Measurements from ENCODE around the gene RGS7. TPM values are rescaled to one million over a fixed set of nuclear protein-coding genes. Genes with fewer than 3 reads are reported as not detected.
A peak's percentile ranks its signal among the peaks of the same experiment; 100 is the strongest.

The RGS7 gene
- total RNA-seq, 1 experiment from 2014 or later: 1.6 TPM

- no peak for DNase-seq (ENCODE audit: low read depth, low spot score)
- in situ Hi-C loops (cut with HindIII; ENCODE audit: low pct_unique_long_range_greater_than_20kb, low sequenced_read_pairs): no loop called here
Observed at GRCh38 chr1:241083285-241083684, 273.7 kb downstream of the RGS7 start.

GRCh38 chr1:241081473-241081872 lies 275.5 kb downstream of the RGS7 start:
- in situ Hi-C loops (cut with HindIII; ENCODE audit: low pct_unique_long_range_greater_than_20kb, low sequenced_read_pairs): no loop called here
- no peak for DNase-seq (ENCODE audit: low read depth, low spot score)

GRCh38 chr1:241079459-241079858 lies 277.5 kb downstream of the RGS7 start:
- in situ Hi-C loops (cut with HindIII; ENCODE audit: low pct_unique_long_range_greater_than_20kb, low sequenced_read_pairs): no loop called here

GRCh38 chr1:241079047-241079446 lies 278.0 kb downstream of the RGS7 start:
- no peak for DNase-seq (ENCODE audit: low read depth, low spot score)

More at GRCh38 chr1:241079459-241079858, 277.5 kb downstream of the RGS7 start:
- DNase-seq (ENCODE audit: low read depth, low spot score): no peak

GRCh38 chr1:241077386-241078147 lies 279.4 kb downstream of the RGS7 start:
- in situ Hi-C loops (cut with HindIII; ENCODE audit: low pct_unique_long_range_greater_than_20kb, low sequenced_read_pairs): no loop called here
- peak; percentile 2 for DNase-seq (ENCODE audit: low read depth, low spot score)

More at GRCh38 chr1:241079047-241079446, 278.0 kb downstream of the RGS7 start:
- in situ Hi-C loops (cut with HindIII; ENCODE audit: low pct_unique_long_range_greater_than_20kb, low sequenced_read_pairs): no loop called here

GRCh38 chr1:241074507-241074906 lies 282.5 kb downstream of the RGS7 start:
- no peak for DNase-seq (ENCODE audit: low read depth, low spot score)
- in situ Hi-C loops (cut with HindIII; ENCODE audit: low pct_unique_long_range_greater_than_20kb, low sequenced_read_pairs): no loop called here

- in situ Hi-C loops (cut with HindIII; ENCODE audit: low pct_unique_long_range_greater_than_20kb, low sequenced_read_pairs): no loop called here
- DNase-seq (ENCODE audit: low read depth, low spot score): no peak
Observed at GRCh38 chr1:241068359-241068758, 288.6 kb downstream of the RGS7 start.

GRCh38 chr1:241063276-241063675 lies 293.7 kb downstream of the RGS7 start:
- DNase-seq (ENCODE audit: low read depth, low spot score): no peak
- in situ Hi-C loops (cut with HindIII; ENCODE audit: low pct_unique_long_range_greater_than_20kb, low sequenced_read_pairs): no loop called here

GRCh38 chr1:241061062-241061461 lies 295.9 kb downstream of the RGS7 start:
- no peak for DNase-seq (ENCODE audit: low read depth, low spot score)
- in situ Hi-C loops (cut with HindIII; ENCODE audit: low pct_unique_long_range_greater_than_20kb, low sequenced_read_pairs): no loop called here

- in situ Hi-C loops (cut with HindIII; ENCODE audit: low pct_unique_long_range_greater_than_20kb, low sequenced_read_pairs): no loop called here
- DNase-seq (ENCODE audit: low read depth, low spot score): no peak
Observed at GRCh38 chr1:241048622-241049021, 308.4 kb downstream of the RGS7 start.

- in situ Hi-C loops (cut with HindIII; ENCODE audit: low pct_unique_long_range_greater_than_20kb, low sequenced_read_pairs): no loop called here
- DNase-seq (ENCODE audit: low read depth, low spot score): no peak
Observed at GRCh38 chr1:241045659-241046058, 311.3 kb downstream of the RGS7 start.

- DNase-seq (ENCODE audit: low read depth, low spot score): peak; percentile 0
- in situ Hi-C loops (cut with HindIII; ENCODE audit: low pct_unique_long_range_greater_than_20kb, low sequenced_read_pairs): no loop called here
Observed at GRCh38 chr1:241034203-241034936, 322.6 kb downstream of the RGS7 start.

GRCh38 chr1:241024834-241025233 lies 332.2 kb downstream of the RGS7 start:
- in situ Hi-C loops (cut with HindIII; ENCODE audit: low pct_unique_long_range_greater_than_20kb, low sequenced_read_pairs): no loop called here
- no peak for DNase-seq (ENCODE audit: low read depth, low spot score)

GRCh38 chr1:241022366-241022765 lies 334.6 kb downstream of the RGS7 start:
- in situ Hi-C loops (cut with HindIII; ENCODE audit: low pct_unique_long_range_greater_than_20kb, low sequenced_read_pairs): no loop called here
- DNase-seq (ENCODE audit: low read depth, low spot score): no peak

- in situ Hi-C loops (cut with HindIII; ENCODE audit: low pct_unique_long_range_greater_than_20kb, low sequenced_read_pairs): no loop called here
- DNase-seq (ENCODE audit: low read depth, low spot score): no peak
Observed at GRCh38 chr1:241020851-241021697, 335.9 kb downstream of the RGS7 start.

GRCh38 chr1:241012708-241013340 lies 344.2 kb downstream of the RGS7 start:
- in situ Hi-C loops (cut with HindIII; ENCODE audit: low pct_unique_long_range_greater_than_20kb, low sequenced_read_pairs): no loop called here

GRCh38 chr1:241007668-241008067 lies 349.3 kb downstream of the RGS7 start:
- in situ Hi-C loops (cut with HindIII; ENCODE audit: low pct_unique_long_range_greater_than_20kb, low sequenced_read_pairs): no loop called here
- no peak for DNase-seq (ENCODE audit: low read depth, low spot score)

More at GRCh38 chr1:241012708-241013340, 344.2 kb downstream of the RGS7 start:
- DNase-seq (ENCODE audit: low read depth, low spot score): no peak

GRCh38 chr1:240999826-241000225 lies 357.2 kb downstream of the RGS7 start:
- no peak for DNase-seq (ENCODE audit: low read depth, low spot score)
- in situ Hi-C loops (cut with HindIII; ENCODE audit: low pct_unique_long_range_greater_than_20kb, low sequenced_read_pairs): no loop called here
